NT2/D1 (cell line): ENCODE results near the gene MAP7.

Experiments used
- YY1 ChIP-seq: IDR thresholded peaks from 2 replicates; pipeline ENCODE4 v1.6.1; 2011; ENCODE audit not compliant: insufficient read length, insufficient read depth
- ZNF274 ChIP-seq: IDR thresholded peaks from 2 replicates; pipeline ENCODE4 v1.6.1; 2011; ENCODE audit warnings: mild to moderate bottlenecking, low read depth, low read length

DNA sequence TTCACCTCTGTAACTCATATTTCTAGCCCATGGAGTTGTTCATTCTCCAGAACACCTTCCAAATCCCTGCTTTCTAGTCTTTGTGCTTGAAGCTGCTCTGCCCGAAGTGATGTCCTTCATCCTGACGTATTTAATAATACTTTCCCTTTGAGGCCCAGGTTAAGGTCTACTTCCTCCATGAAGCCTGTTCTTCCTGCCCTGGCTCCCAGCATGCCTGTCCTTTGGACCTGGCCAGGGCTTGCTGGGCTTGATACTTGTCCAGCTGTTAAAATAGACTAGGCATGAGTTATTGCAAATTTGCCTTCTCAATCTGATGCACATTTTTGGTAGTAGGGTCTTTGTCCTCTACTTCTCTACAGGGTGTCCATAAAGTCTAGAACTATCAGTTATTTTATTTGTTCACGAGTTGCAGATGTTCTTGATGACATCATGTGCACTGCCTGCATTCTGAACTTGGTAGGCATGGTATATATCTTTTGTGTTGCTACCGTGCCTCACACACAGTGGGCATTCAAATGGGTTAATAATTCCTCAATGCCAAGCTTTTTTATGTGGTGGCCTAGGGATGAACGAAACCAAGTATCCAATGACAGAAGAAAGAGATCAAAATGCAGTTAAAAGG, 3.1 kb upstream of the MAP7 start:
- TF ChIP-seq ZNF274, result no peak
- TF ChIP-seq YY1, result no peak
